ENCODE results near the gene NUCB2. TPM values are rescaled to one million over a fixed set of nuclear protein-coding genes. Genes with fewer than 3 reads are reported as not detected.

The NUCB2 gene
- total and polyA plus RNA-seq, 2 of the 8 experiments (the other 6 are each of a cell fraction or from before 2014, with no cell fraction given) = 9.0 to 34.2 TPM

- TF ChIP-seq GTF2F1 (IDR thresholded peaks at IDR 0.05; ENCODE audit: borderline replicate concordance, low read depth, low read length) (no peak), POLR2A (IDR thresholded peaks at IDR 0.05; ENCODE audit: control extremely low read depth in 1 of 2, low read depth in 2 of 2, low read length in 2 of 2) (peak in 1 of 2 experiments; percentile 71; a peak in 2 of 3 replicates), SAP30 (IDR thresholded peaks at IDR 0.05; ENCODE audit: insufficient read depth, insufficient replicate concordance, low read length) (no peak), MAFK (IDR thresholded peaks at IDR 0.05; ENCODE audit: low read depth, low read length) (no peak), CBX5 (IDR thresholded peaks at IDR 0.05; ENCODE audit: low read depth, low read length) (no peak), E2F6 (IDR thresholded peaks at IDR 0.05) (peak; percentile 84), BACH1 (IDR thresholded peaks at IDR 0.05; ENCODE audit: low read length) (0 out of 2 replicates have a peak, but pooled peaks have one; percentile 23), SRF (IDR thresholded peaks at IDR 0.05; ENCODE audit: low read depth, low read length) (no peak), CHD7 (IDR thresholded peaks at IDR 0.05; ENCODE audit: insufficient replicate concordance, low read length) (no peak)
Measured at GRCh38 chr11:17276236-17277023, at the start of gene NUCB2 (continued).

All from H1 (cell line).